ENCODE measurements around the gene PLEKHA6. TPM values are rescaled to one million over a fixed set of nuclear protein-coding genes. Genes with fewer than 3 reads are reported as not detected.
"Not testable (repeated sequence)": the region's sequence is repeated elsewhere in the genome, so short reads cannot be mapped to it uniquely, and the experiment has no call there.

PLEKHA6 gene
- total and polyA plus RNA-seq, 2 of the 8 experiments (the other 6 are each of a cell fraction or from before 2014, with no cell fraction given): 4.8 to 20.2 TPM

GRCh38 chr1:204238520-204238919 is 121.2 kb downstream of the PLEKHA6 start:
- H2BK12ac ChIP-seq (ENCODE audit: low read depth, low read length); H3K79me1 ChIP-seq (ENCODE audit: low read depth, low read length); H2BK20ac ChIP-seq (ENCODE audit: low read length); H2BK120ac ChIP-seq (replicated peaks; ENCODE audit: low read depth, low read length); H3K4me2 ChIP-seq (ENCODE audit: insufficient read depth in 1 of 2, low read depth in 2 of 2, low read length in 2 of 2); H3K56ac ChIP-seq (replicated peaks; ENCODE audit: insufficient read length, low read depth, low read length); POLR2A ChIA-PET (ENCODE audit: partially characterized antibody); H3K9me3 ChIP-seq (ENCODE audit: insufficient read depth in 2 of 2, low read depth in 1 of 2, low read length in 1 of 2); H2AK5ac ChIP-seq (ENCODE audit: low read depth, low read length); H4K8ac ChIP-seq (ENCODE audit: extremely low read depth, insufficient read depth, low read length); H3K4me1 ChIP-seq (replicated peaks in 1 of 4; ENCODE audit: control insufficient read depth in 3 of 4, insufficient read depth in 4 of 4, low read length in 3 of 4); H3K9ac ChIP-seq (replicated peaks in 1 of 4; ENCODE audit: extremely low read depth in 1 of 4, low read depth in 3 of 4, low read length in 3 of 4); H3K27me3 ChIP-seq (replicated peaks in 1 of 4; ENCODE audit: control insufficient read depth in 3 of 4, extremely low read depth in 1 of 4, insufficient read depth in 3 of 4, low read length in 3 of 4); H4K91ac ChIP-seq (replicated peaks; ENCODE audit: insufficient read length, low read length); H3K36me3 ChIP-seq (ENCODE audit: control insufficient read depth in 2 of 4, insufficient read depth in 4 of 4, low read length in 3 of 4); CTCF ChIA-PET (ENCODE audit: partially characterized antibody); DNase-seq (ENCODE audit: low read depth in 1 of 2, low spot score in 2 of 2); H3K23me2 ChIP-seq (ENCODE audit: low read depth, low read length); H3K23ac ChIP-seq (ENCODE audit: insufficient read length); H2BK5ac ChIP-seq (ENCODE audit: low read depth, low read length); H3K18ac ChIP-seq (ENCODE audit: extremely low read depth, low read length); H3K4ac ChIP-seq (replicated peaks; ENCODE audit: insufficient read length, low read depth, low read length); H4K5ac ChIP-seq (ENCODE audit: insufficient read length, low read depth, low read length); H3K14ac ChIP-seq (ENCODE audit: insufficient read length); H2AFZ ChIP-seq (ENCODE audit: low read length); H3K79me2 ChIP-seq (ENCODE audit: control insufficient read depth in 1 of 2, insufficient read depth in 2 of 2, low read length in 2 of 2); FAIRE-seq; H4K20me1 ChIP-seq (replicated peaks in 1 of 2; ENCODE audit: control insufficient read depth in 1 of 2, insufficient read depth in 2 of 2, low read length in 2 of 2); H3K4me3 ChIP-seq (ENCODE audit: extremely low read depth in 1 of 4, insufficient read depth in 2 of 4, low read depth in 3 of 4, low read length in 4 of 4); H2BK15ac ChIP-seq (ENCODE audit: low read length); H3K27ac ChIP-seq (ENCODE audit: low read depth, low read length): not testable (repeated sequence)
- 79% methylated on average over 2 of the region's 2 CpGs; no CpG with 5 or more reads in 1 of the 2 experiments for WGBS, 2 experiments (ENCODE audit: extremely low coverage in 1 of 2, insufficient coverage in 1 of 2, insufficient read length in 1 of 2, insufficient replicate concordance in 2 of 2, low coverage in 1 of 2, low lambda C conversion rate in 2 of 2, missing lambda C conversion rate in 1 of 2)

GRCh38 chr1:204237515-204237914 is 122.2 kb downstream of the PLEKHA6 start:
- H3K18ac ChIP-seq (ENCODE audit: extremely low read depth, low read length); FAIRE-seq; H3K27ac ChIP-seq (ENCODE audit: low read depth, low read length); H3K36me3 ChIP-seq (ENCODE audit: control insufficient read depth in 2 of 4, insufficient read depth in 4 of 4, low read length in 3 of 4); H3K23ac ChIP-seq (ENCODE audit: insufficient read length); H3K14ac ChIP-seq (ENCODE audit: insufficient read length); H2BK120ac ChIP-seq (replicated peaks; ENCODE audit: low read depth, low read length); H4K5ac ChIP-seq (ENCODE audit: insufficient read length, low read depth, low read length); H2BK5ac ChIP-seq (ENCODE audit: low read depth, low read length); H3K4me1 ChIP-seq (replicated peaks in 1 of 4; ENCODE audit: control insufficient read depth in 3 of 4, insufficient read depth in 4 of 4, low read length in 3 of 4); H4K91ac ChIP-seq (replicated peaks; ENCODE audit: insufficient read length, low read length); H3K79me2 ChIP-seq (ENCODE audit: control insufficient read depth in 1 of 2, insufficient read depth in 2 of 2, low read length in 2 of 2); H2BK15ac ChIP-seq (ENCODE audit: low read length); H3K56ac ChIP-seq (replicated peaks; ENCODE audit: insufficient read length, low read depth, low read length); H3K9ac ChIP-seq (replicated peaks in 1 of 4; ENCODE audit: extremely low read depth in 1 of 4, low read depth in 3 of 4, low read length in 3 of 4); H3K23me2 ChIP-seq (ENCODE audit: low read depth, low read length); H3K27me3 ChIP-seq (replicated peaks in 1 of 4; ENCODE audit: control insufficient read depth in 3 of 4, extremely low read depth in 1 of 4, insufficient read depth in 3 of 4, low read length in 3 of 4); H2BK20ac ChIP-seq (ENCODE audit: low read length); H3K9me3 ChIP-seq (ENCODE audit: insufficient read depth in 2 of 2, low read depth in 1 of 2, low read length in 1 of 2); H2AK5ac ChIP-seq (ENCODE audit: low read depth, low read length); H4K8ac ChIP-seq (ENCODE audit: extremely low read depth, insufficient read depth, low read length); POLR2A ChIA-PET (ENCODE audit: partially characterized antibody); H2AFZ ChIP-seq (ENCODE audit: low read length); H3K4me2 ChIP-seq (ENCODE audit: insufficient read depth in 1 of 2, low read depth in 2 of 2, low read length in 2 of 2); H4K20me1 ChIP-seq (replicated peaks in 1 of 2; ENCODE audit: control insufficient read depth in 1 of 2, insufficient read depth in 2 of 2, low read length in 2 of 2); H3K79me1 ChIP-seq (ENCODE audit: low read depth, low read length); DNase-seq (ENCODE audit: low read depth in 1 of 2, low spot score in 2 of 2); H3K4me3 ChIP-seq (ENCODE audit: extremely low read depth in 1 of 4, insufficient read depth in 2 of 4, low read depth in 3 of 4, low read length in 4 of 4); H3K4ac ChIP-seq (replicated peaks; ENCODE audit: insufficient read length, low read depth, low read length); H2BK12ac ChIP-seq (ENCODE audit: low read depth, low read length): not testable (repeated sequence)
- CTCF ChIA-PET (ENCODE audit: partially characterized antibody): interaction anchor here (1.0 to 1.4 kb wide), 3 partner anchors 18 to 31 kb away, joined by 3 to 5 read pairs (median 4); no protein-coding TSS in a partner anchor
- WGBS, 2 experiments (ENCODE audit: extremely low coverage in 1 of 2, insufficient coverage in 1 of 2, insufficient read length in 1 of 2, insufficient replicate concordance in 2 of 2, low coverage in 1 of 2, low lambda C conversion rate in 2 of 2, missing lambda C conversion rate in 1 of 2): 92% methylated on average over 1 of the region's 1 CpG; no CpG with 5 or more reads in 1 of the 2 experiments
